Karpas-422 (cell line): ENCODE data around the gene DCP1A. TPM values are rescaled to one million over a fixed set of nuclear protein-coding genes. Genes with fewer than 3 reads are reported as not detected.
"Not testable (repeated sequence)": the region's sequence is repeated elsewhere in the genome, so short reads cannot be mapped to it uniquely, and the experiment has no call there.

ENCODE experiments used
- DNase-seq: peaks from one replicate; pipeline ENCODE4 v3.0.0-alpha.2; 2015
- H2AFZ ChIP-seq: fragments of 200-600 bp; sonication (generic); 2 replicates; pipeline ENCODE4 v1.6.1; 2014; ENCODE audit warnings: antibody characterized with exemption, low read length, mixed read lengths
- H3K27ac ChIP-seq: fragments of 200-600 bp; sonication (generic); 2 replicates; pipeline ENCODE4 v1.5.1; 2014; ENCODE audit warnings: mild to moderate bottlenecking, low read length, moderate library complexity
- H3K27me3 ChIP-seq: fragments of 200-600 bp; sonication (generic); 2 replicates; pipeline ENCODE4 v1.6.1; 2014; ENCODE audit warnings: low read length, mixed read lengths
- H3K36me3 ChIP-seq: fragments of 200-600 bp; sonication (generic); 2 replicates; pipeline ENCODE4 v1.6.1; 2014; ENCODE audit warnings: low read length, mixed read lengths; ENCODE audit not compliant: insufficient read depth
- H3K4me1 ChIP-seq: fragments of 200-600 bp; sonication (generic); 2 replicates; pipeline ENCODE4 v1.6.1; 2014; ENCODE audit warnings: mild to moderate bottlenecking, low read length, mixed read lengths
- H3K4me2 ChIP-seq: fragments of 200-600 bp; sonication (generic); 2 replicates; pipeline ENCODE4 v1.6.1; 2014; ENCODE audit warnings: low read length, low read depth, mild to moderate bottlenecking; ENCODE audit not compliant: poor library complexity, severe bottlenecking
- H3K4me3 ChIP-seq: fragments of 200-600 bp; sonication (generic); 2 replicates; pipeline ENCODE4 v1.5.1; 2014; ENCODE audit warnings: mild to moderate bottlenecking, antibody characterized with exemption, low read length, mixed read lengths
- H3K79me2 ChIP-seq: fragments of 200-600 bp; sonication (generic); 2 replicates; pipeline ENCODE4 v1.6.1; 2014; ENCODE audit warnings: mild to moderate bottlenecking, low read length, mixed read lengths
- H3K9ac ChIP-seq: fragments of 200-600 bp; sonication (generic); 2 replicates; pipeline ENCODE4 v1.6.0; 2014; ENCODE audit warnings: low read length
- H3K9me2 ChIP-seq: fragments of 200-600 bp; sonication (generic), shearing (Covaris generic); replicated peaks from 2 replicates; pipeline ENCODE4 v1.6.0; 2014; ENCODE audit warnings: mild to moderate bottlenecking, low read length, moderate library complexity; ENCODE audit not compliant: insufficient read depth
- H3K9me3 ChIP-seq: fragments of 300-700, 200-600 bp; sonication (generic); 2 replicates; pipeline ENCODE4 v1.6.1; 2014; ENCODE audit warnings: low read length, mixed read lengths
- H4K20me1 ChIP-seq: fragments of 200-600 bp; sonication (generic); 2 replicates; pipeline ENCODE4 v1.6.1; 2014; ENCODE audit warnings: mild to moderate bottlenecking, antibody characterized with exemption, low read length, low read depth; ENCODE audit not compliant: insufficient read depth
- total RNA-seq: library from RNA; depleted of rRNA; stranded (reverse); fragments of >200 nt; shearing (Covaris generic); gene quantifications from 2 replicates; pipeline ENCODE4 v1.2.3, GENCODE V29; 2014; ENCODE audit warnings: low replicate concordance

Gene DCP1A
- total RNA-seq, 1 experiment from 2014 or later: 29.8 TPM

- H3K27me3 ChIP-seq: no peaks in the 10 kb centered on the region
- H3K4me2 ChIP-seq: peak overlapping the region; percentile 96
- peaks cover 22% of the 10 kb centered on the region; the same call in 1 of the 2 replicates for H3K36me3 ChIP-seq
- peak overlapping the region; percentile 39; the same call in 1 of the 2 replicates for H3K27ac ChIP-seq
- no peak overlapping the region for H2AFZ ChIP-seq
- H3K79me2 ChIP-seq: peaks cover 49% of the 10 kb centered on the region
- H4K20me1 ChIP-seq: no peaks in the 10 kb centered on the region
- H3K4me1 ChIP-seq: peaks cover 26% of the 10 kb centered on the region
- H3K9me3 ChIP-seq: no peaks in the 10 kb centered on the region
- peak overlapping the region; percentile 95 for H3K9ac ChIP-seq
- H3K9me2 ChIP-seq: no peaks in the 10 kb centered on the region
- peak overlapping the region; percentile 99 for H3K4me3 ChIP-seq
- peak; percentile 52 for DNase-seq
These were observed 829 bp downstream of the DCP1A start for GRCh38 chr3:53346514-53346913.

GRCh38 chr3:53342353-53342752 is 5.0 kb downstream of the DCP1A start:
- Histone ChIP-seq H3K9ac (no peak overlapping the region), H3K4me1 (peaks cover 20% of the 10 kb centered on the region), H3K9me3 (no peaks in the 10 kb centered on the region), H2AFZ (no peak overlapping the region), H3K4me2 (no peak overlapping the region), H3K27ac (no peak overlapping the region), H3K79me2 (peaks cover 80% of the 10 kb centered on the region), H3K9me2 (no peaks in the 10 kb centered on the region), H3K36me3 (peaks cover 43% of the 10 kb centered on the region), H3K27me3 (no peaks in the 10 kb centered on the region), H4K20me1 (no peaks in the 10 kb centered on the region), H3K4me3 (no peak overlapping the region)
- DNase-seq: no peak

- H3K4me1 ChIP-seq: no peaks in the 10 kb centered on the region
- H2AFZ ChIP-seq: no peak overlapping the region
- no peak overlapping the region for H3K27ac ChIP-seq
- H3K79me2 ChIP-seq: peaks cover 55% of the 10 kb centered on the region
- no peaks in the 10 kb centered on the region for H3K9me3 ChIP-seq
- no peak overlapping the region for H3K4me2 ChIP-seq
- no peak overlapping the region for H3K9ac ChIP-seq
- H3K27me3 ChIP-seq: no peaks in the 10 kb centered on the region
- no peak overlapping the region for H3K4me3 ChIP-seq
- H3K36me3 ChIP-seq: peaks cover 45% of the 10 kb centered on the region
- no peak for DNase-seq
- no peaks in the 10 kb centered on the region for H4K20me1 ChIP-seq
- no peaks in the 10 kb centered on the region for H3K9me2 ChIP-seq
These were observed 10.0 kb downstream of the DCP1A start for GRCh38 chr3:53337167-53337940.

- no peak overlapping the region for H3K4me3 ChIP-seq
- H3K4me2 ChIP-seq: no peak overlapping the region
- H3K27me3 ChIP-seq: no peaks in the 10 kb centered on the region
- H3K27ac ChIP-seq: no peak overlapping the region
- no peaks in the 10 kb centered on the region for H3K9me3 ChIP-seq
- no peaks in the 10 kb centered on the region for H4K20me1 ChIP-seq
- H3K9me2 ChIP-seq: no peaks in the 10 kb centered on the region
- H2AFZ ChIP-seq: no peak overlapping the region
- DNase-seq: no peak
- H3K36me3 ChIP-seq: peaks cover 35% of the 10 kb centered on the region
- peaks cover 63% of the 10 kb centered on the region for H3K79me2 ChIP-seq
- no peak overlapping the region for H3K9ac ChIP-seq
- H3K4me1 ChIP-seq: no peaks in the 10 kb centered on the region
These were observed 12.6 kb downstream of the DCP1A start for GRCh38 chr3:53334742-53335141.

GRCh38 chr3:53331871-53332270 is 15.5 kb downstream of the DCP1A start:
- no peak overlapping the region for H3K27ac ChIP-seq
- no peak for DNase-seq
- H4K20me1 ChIP-seq: no peaks in the 10 kb centered on the region
- no peaks in the 10 kb centered on the region for H3K9me2 ChIP-seq
- H3K27me3 ChIP-seq: no peaks in the 10 kb centered on the region
- H3K36me3 ChIP-seq: peaks cover 16% of the 10 kb centered on the region
- no peak overlapping the region for H3K4me2 ChIP-seq
- H3K4me1 ChIP-seq: no peaks in the 10 kb centered on the region
- H3K79me2 ChIP-seq: peaks cover 63% of the 10 kb centered on the region
- H3K4me3 ChIP-seq: no peak overlapping the region
- no peak overlapping the region for H3K9ac ChIP-seq
- no peaks in the 10 kb centered on the region for H3K9me3 ChIP-seq
- no peak overlapping the region for H2AFZ ChIP-seq

- H2AFZ ChIP-seq: no peak overlapping the region
- no peak overlapping the region for H3K4me3 ChIP-seq
- H3K36me3 ChIP-seq: peaks cover 11% of the 10 kb centered on the region
- H4K20me1 ChIP-seq: no peaks in the 10 kb centered on the region
- H3K9me2 ChIP-seq: no peaks in the 10 kb centered on the region
- H3K9ac ChIP-seq: no peak overlapping the region
- no peaks in the 10 kb centered on the region for H3K9me3 ChIP-seq
- no peak overlapping the region for H3K27ac ChIP-seq
- H3K79me2 ChIP-seq: peaks cover 78% of the 10 kb centered on the region
- no peaks in the 10 kb centered on the region for H3K4me1 ChIP-seq
- no peak for DNase-seq
- H3K27me3 ChIP-seq: no peaks in the 10 kb centered on the region
- H3K4me2 ChIP-seq: no peak overlapping the region
These were observed 17.4 kb downstream of the DCP1A start for GRCh38 chr3:53329897-53330296.

GRCh38 chr3:53328746-53329145 is 18.6 kb downstream of the DCP1A start:
- Histone ChIP-seq H3K9me2 (no peaks in the 10 kb centered on the region), H4K20me1 (no peaks in the 10 kb centered on the region), H3K4me3 (no peak overlapping the region), H3K4me1 (no peaks in the 10 kb centered on the region), H2AFZ (no peak overlapping the region), H3K9me3 (no peaks in the 10 kb centered on the region), H3K79me2 (peaks cover 82% of the 10 kb centered on the region), H3K27me3 (no peaks in the 10 kb centered on the region), H3K36me3 (peaks cover 3% of the 10 kb centered on the region), H3K27ac (no peak overlapping the region), H3K9ac (no peak overlapping the region), H3K4me2 (no peak overlapping the region)
- no peak for DNase-seq

- not testable (repeated sequence) for H3K4me3 ChIP-seq, H3K4me1 ChIP-seq, DNase-seq, H3K9ac ChIP-seq, H2AFZ ChIP-seq, H3K36me3 ChIP-seq, H3K9me2 ChIP-seq, H3K9me3 ChIP-seq, H3K4me2 ChIP-seq, H4K20me1 ChIP-seq, H3K27ac ChIP-seq, H3K27me3 ChIP-seq
- H3K79me2 ChIP-seq: peaks cover 88% of the 10 kb centered on the region
These were observed 19.4 kb downstream of the DCP1A start for GRCh38 chr3:53327986-53328385.
